NCI-H2196 treated with DMSO at 0.1 percent for 48 hours (cell line): ENCODE measurements around the gene SPRR2D.
"Not testable (repeated sequence)": the region's sequence is repeated elsewhere in the genome, so short reads cannot be mapped to it uniquely, and the experiment has no call there.

ENCODE experiments used
- DNase-seq: peaks from one replicate; lab custom pipeline; 2025; ENCODE audit not compliant: unreplicated experiment; lab: John Stamatoyannopoulos, UW

Gene SPRR2D

GRCh38 chr1:153021829-153022228, 19.1 kb downstream of the SPRR2D start:
- DNase-seq: not testable (repeated sequence)

DNA sequence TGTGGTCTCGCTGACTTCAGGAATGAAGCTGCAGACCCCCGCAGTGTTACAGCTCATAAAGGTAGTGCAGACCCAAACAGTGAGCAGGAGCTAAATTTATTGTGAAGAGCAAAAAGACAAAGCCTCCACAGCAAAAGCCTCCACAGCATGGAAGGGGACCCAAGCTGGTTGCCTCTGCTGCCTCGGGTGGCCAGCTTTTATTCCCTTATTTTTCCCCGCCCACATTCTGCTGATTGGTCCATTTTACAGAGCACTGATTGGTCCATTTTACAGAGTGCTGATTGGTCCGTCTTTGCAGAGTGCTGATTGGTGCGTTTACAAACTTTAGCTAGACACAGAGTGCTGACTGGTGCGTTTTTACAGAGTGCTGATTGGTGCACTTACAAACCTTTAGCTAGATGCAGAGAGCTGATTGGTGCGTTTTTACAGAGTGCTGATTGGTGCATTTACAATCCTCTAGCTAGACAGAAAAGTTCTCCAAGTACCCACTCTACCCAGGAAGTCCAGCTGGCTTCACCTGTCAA, 29.6 kb downstream of the SPRR2D start:
- not testable (repeated sequence) for DNase-seq

DNA sequence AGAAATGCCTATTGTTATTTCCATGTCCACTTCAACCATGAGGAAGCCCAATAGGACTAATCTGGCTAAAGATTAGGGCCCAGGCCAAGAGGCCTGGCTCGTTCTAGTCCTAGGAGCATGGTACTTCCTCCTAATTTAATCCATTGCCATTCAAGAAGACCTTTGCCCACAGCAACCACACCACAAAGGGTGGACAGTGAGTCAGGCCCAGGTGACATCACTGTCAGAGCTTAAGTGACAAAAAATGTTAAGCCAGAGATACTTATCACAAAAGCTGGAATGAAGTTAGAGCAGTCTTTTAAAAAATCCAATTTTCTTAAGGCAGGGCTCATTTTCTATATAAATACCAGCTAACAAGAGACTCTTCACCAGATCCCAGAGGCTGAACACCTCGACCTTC, 39.5 kb downstream of the SPRR2D start, which contains the start of gene SPRR3:
SPRR3 (plus strand) TSS at position 368 of the 400 bp plus-strand sequence. CDS start 1,272 bp downstream, outside the sequence.
- no peak for DNase-seq

- DNase-seq: no peak
These were observed 40.6 kb downstream of the SPRR2D start for GRCh38 chr1:153000294-153000693.

- no peak for DNase-seq
These were observed 41.1 kb downstream of the SPRR2D start for GRCh38 chr1:152999818-153000217.

- no peak for DNase-seq
These were observed 42.4 kb downstream of the SPRR2D start for GRCh38 chr1:152998476-152998875.

- no peak for DNase-seq
These were observed 43.0 kb downstream of the SPRR2D start for GRCh38 chr1:152997901-152998300.

- no peak for DNase-seq
These were observed 44.1 kb downstream of the SPRR2D start for GRCh38 chr1:152996633-152997400.

DNA sequence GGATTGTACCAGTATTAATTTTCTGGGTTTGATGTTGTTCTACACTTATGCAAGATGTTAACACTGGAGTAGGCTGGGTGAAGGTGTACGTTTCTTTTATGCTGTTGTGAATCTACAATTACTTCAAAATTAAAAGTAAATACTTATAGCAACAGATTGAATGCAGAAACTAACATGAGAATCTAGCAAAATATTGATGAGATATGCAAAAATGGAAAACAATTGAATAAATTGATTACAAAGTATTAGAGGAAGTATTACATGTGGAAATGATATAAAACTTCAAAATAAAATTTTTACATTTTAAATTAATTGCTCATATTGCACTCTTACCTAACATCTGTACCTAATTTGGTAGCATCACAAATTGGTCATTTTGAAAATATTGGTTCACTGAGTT, 45.1 kb downstream of the SPRR2D start:
- DNase-seq: no peak

DNA sequence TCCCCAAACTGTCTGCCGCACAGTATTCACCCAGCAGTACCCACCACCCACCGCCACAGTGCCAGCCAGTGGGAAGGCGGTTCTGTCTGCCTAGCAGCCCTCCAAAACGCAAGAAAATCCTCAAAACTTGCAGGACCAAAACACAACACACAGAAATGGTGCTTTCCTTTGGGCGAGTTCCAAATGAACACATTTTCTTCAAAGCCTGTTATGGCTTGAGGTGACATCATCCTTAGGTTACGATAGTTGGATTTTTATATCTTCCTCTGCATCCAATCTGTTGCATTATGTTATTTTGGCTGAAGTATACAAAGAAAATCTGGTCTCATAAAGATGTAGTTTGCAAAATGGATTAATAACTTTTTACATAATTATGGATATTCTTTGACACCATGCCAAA, 47.7 kb downstream of the SPRR2D start:
- no peak for DNase-seq
